Endothelial cell (in vitro differentiated cells): Measurements from ENCODE around the gene IFT43. TPM values are rescaled to one million over a fixed set of nuclear protein-coding genes. Genes with fewer than 3 reads are reported as not detected.

Experiments used
- DNase-seq: peaks from one replicate; pipeline ENCODE4 v3.0.0; 2021; ENCODE audit warnings: low spot score
- H3K27ac Mint-ChIP-seq: one replicate; pipeline ENCODE4 v1.8.0; 2021; ENCODE audit warnings: mixed read lengths, inconsistent platforms; ENCODE audit not compliant: unreplicated experiment
- H3K27me3 Mint-ChIP-seq: one replicate; pipeline ENCODE4 v1.8.0; 2021; ENCODE audit warnings: mild to moderate bottlenecking, moderate library complexity, mixed read lengths, inconsistent platforms; ENCODE audit not compliant: unreplicated experiment
- H3K36me3 Mint-ChIP-seq: one replicate; pipeline ENCODE4 v1.8.0; 2021; ENCODE audit warnings: mild to moderate bottlenecking, low read depth, mixed read lengths, inconsistent platforms; ENCODE audit not compliant: unreplicated experiment
- H3K4me1 Mint-ChIP-seq: one replicate; pipeline ENCODE4 v1.8.0; 2021; ENCODE audit warnings: mild to moderate bottlenecking, mixed read lengths, inconsistent platforms; ENCODE audit not compliant: unreplicated experiment
- H3K4me3 Mint-ChIP-seq: one replicate; pipeline ENCODE4 v1.8.0; 2021; ENCODE audit warnings: mild to moderate bottlenecking, mixed read lengths, inconsistent platforms; ENCODE audit not compliant: unreplicated experiment
- H3K9me3 Mint-ChIP-seq: one replicate; pipeline ENCODE4 v1.8.0; 2021; ENCODE audit warnings: mixed read lengths, inconsistent platforms; ENCODE audit not compliant: unreplicated experiment
- CTCF ChIP-seq: fragments of 200-600 bp; sonication (generic); IDR thresholded peaks from one replicate; pipeline ENCODE4 v1.5.0; 2021; ENCODE audit warnings: antibody characterized with exemption; ENCODE audit not compliant: unreplicated experiment
- total RNA-seq: library from RNA; stranded (reverse); fragmentation: NEBNext Ultra II Directional; extraction: Animal tissue kit (Norgen Biotek cat#: 25700); gene quantifications from one replicate; pipeline ENCODE4 v1.2.1, GENCODE V29; 2021; ENCODE audit not compliant: unreplicated experiment

IFT43 gene
- total RNA-seq, 1 donor from 2014 or later = 22.8 TPM

- no peaks in the 10 kb centered on the region for H3K4me1 Mint-ChIP-seq
- no peaks in the 10 kb centered on the region for H3K9me3 Mint-ChIP-seq
- H3K27ac Mint-ChIP-seq = no peak overlapping the region
- no peak for DNase-seq
- no peak overlapping the region for H3K4me3 Mint-ChIP-seq
- H3K27me3 Mint-ChIP-seq = peaks cover 6% of the 10 kb centered on the region
- no peak for TF ChIP-seq CTCF
- H3K36me3 Mint-ChIP-seq = no peaks in the 10 kb centered on the region
Measured at GRCh38 chr14:76126076-76126475, 140.5 kb downstream of the IFT43 start.

DNA sequence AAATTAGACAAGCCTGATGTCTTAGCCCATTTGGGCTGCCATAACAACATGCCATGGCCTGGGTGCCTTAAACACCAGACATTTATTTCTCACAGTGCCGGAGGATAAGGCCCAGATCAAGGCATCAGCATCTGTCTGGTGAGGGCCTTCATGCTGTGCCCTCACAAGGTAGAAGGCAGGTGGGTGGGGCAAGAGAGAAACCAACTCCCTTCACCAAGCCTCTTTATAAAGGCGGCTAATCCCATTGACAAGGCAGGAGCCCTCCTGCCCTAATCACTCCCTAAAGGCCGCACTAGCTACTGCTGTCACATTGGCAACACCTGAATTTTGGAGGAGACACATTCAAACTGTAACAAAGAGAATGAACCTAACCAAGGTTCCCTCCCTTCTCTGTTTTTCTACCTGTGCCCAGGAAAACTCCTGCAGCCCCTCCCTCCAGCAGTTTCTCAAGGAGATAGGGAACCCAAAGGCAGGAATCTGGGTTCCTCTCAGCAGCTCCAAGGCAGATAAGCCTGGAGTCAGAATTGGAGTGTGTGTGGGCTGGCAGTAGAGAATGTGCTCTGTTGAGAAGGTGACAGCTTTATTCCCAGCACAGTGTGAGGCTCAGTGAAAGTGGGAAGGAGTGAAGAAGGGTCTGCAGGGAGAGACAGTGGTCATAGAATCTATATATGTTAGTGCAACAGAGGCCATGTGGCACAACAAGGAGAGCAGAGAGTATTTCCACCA is 144.5 kb downstream of the IFT43 start:
- Mint-ChIP-seq H3K27me3 (peaks cover 7% of the 10 kb centered on the region), H3K36me3 (no peaks in the 10 kb centered on the region), H3K27ac (no peak overlapping the region), H3K4me3 (no peak overlapping the region), H3K4me1 (peaks cover 2% of the 10 kb centered on the region), H3K9me3 (no peaks in the 10 kb centered on the region)
- no peak for TF ChIP-seq CTCF
- DNase-seq = no peak

DNA sequence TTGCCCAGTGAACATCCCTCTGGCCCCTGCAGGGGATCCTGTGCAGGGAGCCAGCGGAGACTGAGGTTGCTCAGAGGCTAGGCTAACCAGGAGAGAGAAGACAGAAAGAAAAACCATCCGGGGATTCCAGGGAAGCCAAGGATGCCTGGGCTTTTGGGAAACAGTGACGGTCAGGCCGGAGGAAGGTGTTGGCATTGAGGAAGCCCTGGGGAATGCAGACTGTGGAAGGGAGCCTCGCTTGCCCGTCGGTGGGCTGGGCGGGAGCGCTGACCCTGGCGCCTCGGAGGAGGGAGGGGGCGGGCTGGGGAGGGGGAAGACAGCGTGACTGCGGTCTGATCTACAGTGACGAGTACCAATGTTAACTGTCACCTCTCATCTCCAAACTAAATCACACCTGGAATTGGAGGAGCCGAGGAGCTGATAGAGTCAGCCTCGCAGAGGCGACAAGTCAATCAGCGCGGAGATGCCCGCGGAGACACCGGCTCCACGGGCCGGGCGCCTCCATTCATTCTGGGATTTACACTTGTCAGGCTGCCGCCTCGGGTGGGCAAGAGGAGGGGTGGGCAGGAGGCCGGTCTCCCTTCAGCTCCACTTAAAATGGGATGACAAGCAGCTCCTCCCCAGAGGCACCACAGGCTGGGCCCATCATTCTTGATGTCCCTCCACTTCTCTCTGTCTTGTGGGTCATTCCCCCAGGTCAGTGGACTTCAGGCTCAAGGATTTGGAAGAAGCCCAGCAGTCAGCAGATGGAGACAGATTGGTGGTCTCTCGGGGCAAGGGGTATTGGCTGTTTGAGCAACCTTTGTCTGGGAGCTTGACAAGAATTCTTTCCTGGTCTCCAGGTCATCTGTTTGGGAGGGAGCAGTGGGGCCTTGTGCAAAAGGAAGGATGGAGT is 145.8 kb downstream of the IFT43 start:
- H3K4me3 Mint-ChIP-seq = no peak overlapping the region
- peaks cover 7% of the 10 kb centered on the region for H3K27me3 Mint-ChIP-seq
- no peaks in the 10 kb centered on the region for H3K9me3 Mint-ChIP-seq
- H3K36me3 Mint-ChIP-seq = no peaks in the 10 kb centered on the region
- no peak overlapping the region for H3K27ac Mint-ChIP-seq
- TF ChIP-seq CTCF = no peak
- H3K4me1 Mint-ChIP-seq = peaks cover 5% of the 10 kb centered on the region
- no peak for DNase-seq

- Mint-ChIP-seq H3K9me3 (no peaks in the 10 kb centered on the region), H3K27me3 (peaks cover 13% of the 10 kb centered on the region), H3K27ac (no peak overlapping the region), H3K4me1 (peaks cover 13% of the 10 kb centered on the region), H3K4me3 (no peak overlapping the region), H3K36me3 (no peaks in the 10 kb centered on the region)
- DNase-seq = peak; percentile 51
- TF ChIP-seq CTCF = no peak
Measured at GRCh38 chr14:76133103-76133502, 147.5 kb downstream of the IFT43 start.

Other genes with a start within 250 kb of the IFT43 start
- 1.5 TPM for gene TGFB3, start 3.8 kb upstream of the IFT43 start, total RNA-seq
- gene GPATCH2L, start 166.2 kb downstream of the IFT43 start, total RNA-seq = 78.8 TPM